GM19397 (cell line): ENCODE measurements around the gene PSENEN.
"Not testable (repeated sequence)": the region's sequence is repeated elsewhere in the genome, so short reads cannot be mapped to it uniquely, and the experiment has no call there.

ENCODE experiments used
- ATAC-seq: cut with Tn5 transposase; IDR thresholded peaks from one replicate; pipeline ENCODE4 v1.9.1; 2021; ENCODE audit warnings: mild to moderate bottlenecking, moderate library complexity; ENCODE audit not compliant: unreplicated experiment

The PSENEN gene

GRCh38 chr19:35768082-35768421 lies 22.6 kb downstream of the PSENEN start:
- no peak for ATAC-seq

DNA sequence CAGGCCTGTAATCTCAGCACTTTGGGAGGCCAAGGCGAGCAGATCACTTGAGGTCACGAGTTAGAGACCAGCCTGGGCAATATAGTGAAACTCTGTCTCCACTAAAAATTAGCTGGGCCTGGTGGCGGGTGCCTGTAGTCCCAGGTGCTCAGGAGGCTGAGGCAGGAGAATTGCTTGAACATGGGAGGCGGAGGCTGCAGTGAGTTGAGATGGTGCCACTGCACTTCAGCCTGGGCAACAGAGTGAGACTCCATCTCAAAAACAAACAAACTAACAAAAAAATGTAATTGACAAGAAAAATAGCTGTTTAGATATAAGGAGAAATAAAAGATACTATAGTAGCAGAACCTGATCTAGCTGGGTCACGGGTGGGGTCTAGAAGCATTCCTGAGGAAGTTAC lies 26.9 kb downstream of the PSENEN start:
- not testable (repeated sequence) for ATAC-seq

DNA sequence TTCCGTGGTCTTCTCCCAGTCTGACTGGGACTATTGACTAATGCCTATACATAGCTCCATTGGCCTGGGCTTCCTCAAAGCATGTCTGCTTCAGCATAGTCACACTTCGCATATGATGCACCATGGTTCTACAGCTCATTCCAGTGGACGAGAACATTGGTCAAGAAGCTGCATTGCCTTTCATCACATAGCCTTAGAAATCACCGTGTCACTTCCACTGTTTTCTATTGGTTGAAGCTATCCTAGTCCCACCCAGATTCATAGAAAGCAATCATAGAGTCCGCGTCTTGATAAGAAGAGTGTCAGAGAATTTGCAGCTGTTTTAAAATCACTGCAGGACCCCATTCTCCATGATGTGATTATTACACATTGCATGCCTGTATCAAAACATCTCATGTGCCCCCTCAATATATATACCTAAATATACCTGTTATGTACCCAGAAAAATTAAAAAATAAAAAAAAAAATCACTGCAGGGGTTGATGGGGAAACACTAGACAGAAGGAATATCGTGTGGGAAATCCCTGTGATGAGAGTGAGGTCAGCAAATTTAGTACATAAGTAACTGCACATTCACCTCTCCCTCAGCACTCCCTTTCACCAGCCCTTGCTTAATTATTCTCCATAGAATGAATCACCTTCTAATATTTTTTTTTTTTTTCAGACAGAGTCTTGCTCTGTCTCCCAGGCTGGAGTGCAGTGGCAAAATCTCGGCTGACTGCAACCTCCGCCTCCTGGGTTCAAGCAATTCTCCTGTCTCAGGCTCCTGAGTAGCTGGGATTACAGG lies 27.8 kb downstream of the PSENEN start:
- ATAC-seq: no peak

GRCh38 chr19:35774274-35775045 lies 29.0 kb downstream of the PSENEN start:
- no peak for ATAC-seq

- ATAC-seq: peak; percentile 9
These were observed 29.5 kb downstream of the PSENEN start for GRCh38 chr19:35775046-35775297.

DNA sequence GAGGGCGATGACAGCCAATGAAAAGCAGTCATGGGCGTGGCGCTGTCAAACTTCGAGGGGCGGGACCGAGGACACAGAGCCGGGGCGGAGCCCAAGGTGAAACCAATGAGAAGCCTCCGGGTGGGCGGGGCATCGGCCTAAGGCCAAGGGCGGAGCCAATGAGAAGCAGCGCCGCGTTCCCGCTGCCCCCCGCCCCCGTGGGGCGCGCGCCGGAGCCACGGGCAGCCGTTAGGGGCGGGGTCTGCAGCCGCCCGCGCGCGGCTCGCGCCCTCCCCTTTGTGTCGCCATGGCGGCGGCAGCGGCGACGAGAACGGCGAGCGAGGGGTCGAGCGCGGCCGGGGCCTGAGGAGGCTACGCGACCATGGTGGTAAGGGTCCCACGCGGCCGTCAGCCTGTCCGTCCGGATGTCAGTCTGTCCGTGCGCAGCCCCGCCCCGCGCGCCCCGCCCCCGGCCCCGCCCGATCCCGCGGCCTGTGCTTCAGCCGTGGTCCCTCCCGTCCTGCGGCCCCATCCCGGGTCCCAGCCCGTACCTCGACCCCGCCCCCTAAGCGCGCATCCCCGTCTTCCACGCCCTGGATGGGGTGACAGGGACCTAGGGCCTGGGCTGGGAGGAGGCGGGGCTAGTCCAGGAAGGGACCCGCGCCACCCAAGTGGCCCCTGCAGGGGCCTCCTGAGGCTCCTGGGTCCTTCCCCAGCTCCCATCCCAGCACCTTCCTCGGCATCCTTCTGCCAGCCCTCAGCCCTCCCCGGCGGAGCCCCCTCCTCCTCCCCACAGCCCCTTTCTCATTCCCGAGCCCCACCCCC lies 30.0 kb downstream of the PSENEN start, which contains the start of gene ARHGAP33:
Gene ARHGAP33 (plus strand): TSS at position 267 of the 804 bp plus-strand sequence. CDS start 95 bp downstream, at position 362.
- ATAC-seq: peak; percentile 93

- ATAC-seq: no peak
These were observed 30.8 kb downstream of the PSENEN start for GRCh38 chr19:35776102-35776788.

- ATAC-seq: no peak
These were observed 31.8 kb downstream of the PSENEN start for GRCh38 chr19:35777086-35777841.

DNA sequence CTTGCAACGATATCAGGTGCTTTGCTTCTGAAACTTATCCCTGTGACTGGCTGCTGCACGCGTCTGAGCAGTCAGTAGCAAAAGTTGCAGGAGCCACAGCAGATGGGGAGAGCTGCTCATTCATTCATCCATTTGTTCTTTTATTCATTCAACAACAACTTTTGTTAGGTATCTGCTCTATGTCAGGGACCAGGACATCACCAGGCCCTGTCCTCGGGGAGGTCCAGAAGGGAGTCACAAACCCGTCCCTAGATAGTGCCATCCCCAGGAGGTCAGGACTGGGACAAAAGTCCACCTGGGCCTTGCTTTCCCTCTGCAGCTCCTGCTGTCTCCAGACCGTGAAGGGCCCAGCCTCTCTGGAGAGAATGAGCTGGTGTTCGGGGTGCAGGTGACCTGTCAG lies 32.5 kb downstream of the PSENEN start:
- ATAC-seq: no peak

- ATAC-seq: no peak
These were observed 33.6 kb downstream of the PSENEN start for GRCh38 chr19:35779033-35779432.

GRCh38 chr19:35780058-35780457 lies 34.6 kb downstream of the PSENEN start:
- no peak for ATAC-seq

GRCh38 chr19:35780717-35781116 lies 35.3 kb downstream of the PSENEN start:
- no peak for ATAC-seq

- ATAC-seq: no peak
These were observed 36.2 kb downstream of the PSENEN start for GRCh38 chr19:35781650-35782049.

DNA sequence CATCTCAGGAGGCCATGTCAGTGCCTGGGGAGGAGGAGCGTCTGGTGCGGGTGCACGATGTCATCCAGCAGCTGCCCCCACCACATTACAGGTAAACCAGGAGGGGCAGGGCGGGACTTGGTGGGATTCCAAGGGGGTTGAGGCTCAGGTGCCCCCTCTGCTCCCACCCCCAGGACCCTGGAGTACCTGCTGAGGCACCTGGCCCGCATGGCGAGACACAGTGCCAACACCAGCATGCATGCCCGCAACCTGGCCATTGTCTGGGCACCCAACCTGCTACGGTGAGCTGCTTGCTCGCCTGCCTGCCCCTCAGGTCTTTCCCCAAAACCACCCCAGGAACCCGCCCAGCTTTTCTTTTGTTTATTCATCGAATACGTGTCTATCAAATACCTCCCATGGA lies 37.1 kb downstream of the PSENEN start:
- no peak for ATAC-seq

- no peak for ATAC-seq
These were observed 38.3 kb downstream of the PSENEN start for GRCh38 chr19:35783469-35784434.

GRCh38 chr19:35784503-35785338 lies 39.3 kb downstream of the PSENEN start:
- ATAC-seq: no peak

DNA sequence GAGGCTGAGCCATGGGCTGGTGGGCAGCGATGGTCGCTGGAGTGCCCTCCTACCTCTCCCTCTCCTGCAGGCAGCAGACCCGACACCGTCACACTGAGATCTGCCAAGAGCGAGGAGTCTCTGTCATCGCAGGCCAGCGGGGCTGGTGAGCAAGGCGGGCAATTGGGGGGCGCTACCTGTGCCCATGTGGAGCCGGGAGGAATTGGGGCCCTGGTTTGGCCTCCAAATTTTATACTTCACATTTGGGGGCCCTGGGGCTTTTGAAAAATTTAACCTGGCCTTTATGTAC lies 39.8 kb downstream of the PSENEN start:
- ATAC-seq: no peak

DNA sequence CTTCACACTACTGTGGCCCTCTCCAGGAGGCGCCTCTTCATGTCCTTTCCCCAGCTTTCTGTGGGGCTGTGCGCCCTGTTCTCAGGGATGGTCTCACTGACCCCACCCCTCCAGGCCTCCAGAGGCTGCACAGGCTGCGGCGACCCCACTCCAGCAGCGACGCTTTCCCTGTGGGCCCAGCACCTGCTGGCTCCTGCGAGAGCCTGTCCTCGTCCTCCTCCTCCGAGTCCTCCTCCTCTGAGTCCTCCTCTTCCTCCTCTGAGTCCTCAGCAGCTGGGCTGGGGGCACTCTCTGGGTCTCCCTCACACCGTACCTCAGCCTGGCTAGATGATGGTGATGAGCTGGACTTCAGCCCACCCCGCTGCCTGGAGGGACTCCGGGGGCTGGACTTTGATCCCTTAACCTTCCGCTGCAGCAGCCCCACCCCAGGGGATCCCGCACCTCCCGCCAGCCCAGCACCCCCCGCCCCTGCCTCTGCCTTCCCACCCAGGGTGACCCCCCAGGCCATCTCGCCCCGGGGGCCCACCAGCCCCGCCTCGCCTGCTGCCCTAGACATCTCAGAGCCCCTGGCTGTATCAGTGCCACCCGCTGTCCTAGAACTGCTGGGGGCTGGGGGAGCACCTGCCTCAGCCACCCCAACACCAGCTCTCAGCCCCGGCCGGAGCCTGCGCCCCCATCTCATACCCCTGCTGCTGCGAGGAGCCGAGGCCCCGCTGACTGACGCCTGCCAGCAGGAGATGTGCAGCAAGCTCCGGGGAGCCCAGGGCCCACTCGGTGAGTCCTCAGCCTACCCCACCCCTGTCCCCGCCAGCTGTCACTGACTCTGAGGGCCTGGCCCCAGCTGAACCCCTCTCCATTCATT lies 41.1 kb downstream of the PSENEN start:
- ATAC-seq: no peak
